Fibroblast of the aortic adventitia (primary cell): ENCODE measurements around the gene GYS2. TPM values are rescaled to one million over a fixed set of nuclear protein-coding genes. Genes with fewer than 3 reads are reported as not detected.

Experiments
- DNase-seq: peaks from one replicate; pipeline ENCODE4 v3.0.0-alpha.2; 2010; ENCODE audit warnings: low read depth
- H3K4me3 ChIP-seq: 2 replicates; pipeline ENCODE4 v1.5.1; 2011; ENCODE audit warnings: low read depth, mild to moderate bottlenecking, control low read depth, low read length, moderate library complexity
- CTCF ChIP-seq: IDR thresholded peaks from 2 replicates; pipeline ENCODE4 v1.5.1; 2011; ENCODE audit warnings: mild to moderate bottlenecking, low read length, control low read depth, inconsistent platforms; ENCODE audit not compliant: insufficient read depth
- total RNA-seq: library from RNA; depleted of rRNA; stranded (reverse); fragments of >200 nt; gene quantifications from 2 replicates; pipeline ENCODE4 v1.2.3, GENCODE V29; 2012; ENCODE audit warnings: low replicate concordance

Gene GYS2
- total RNA-seq, 1 donor, result not detected

- TF ChIP-seq CTCF, result no peak
- DNase-seq, result no peak
- H3K4me3 ChIP-seq, result no peak overlapping the region
Observed at GRCh38 chr12:21644516-21644915, 39.9 kb upstream of the GYS2 start.

GRCh38 chr12:21643758-21644157, 39.1 kb upstream of the GYS2 start:
- no peak for TF ChIP-seq CTCF
- no peak overlapping the region for H3K4me3 ChIP-seq
- no peak for DNase-seq

- H3K4me3 ChIP-seq, result no peak overlapping the region
- DNase-seq, result peak; percentile 17
- no peak for TF ChIP-seq CTCF
Observed at GRCh38 chr12:21642707-21643389, 38.2 kb upstream of the GYS2 start.

GRCh38 chr12:21638054-21638891, 33.6 kb upstream of the GYS2 start:
- no peak for TF ChIP-seq CTCF
- H3K4me3 ChIP-seq, result no peak overlapping the region
- DNase-seq, result peak; percentile 37

- no peak for DNase-seq
- no peak for TF ChIP-seq CTCF
Observed at GRCh38 chr12:21634245-21634644, 29.6 kb upstream of the GYS2 start.

GRCh38 chr12:21631367-21631766, 26.7 kb upstream of the GYS2 start:
- no peak for TF ChIP-seq CTCF
- H3K4me3 ChIP-seq, result no peak overlapping the region
- DNase-seq, result no peak

More at GRCh38 chr12:21634245-21634644, 29.6 kb upstream of the GYS2 start:
- no peak overlapping the region for H3K4me3 ChIP-seq
